IPS-20b (cell line): ENCODE data around the gene PSMB7.

Experiments used
- H3K27ac ChIP-seq: one replicate; pipeline ENCODE4 v1.5.1; 2013; ENCODE audit warnings: low read length
- H3K27me3 ChIP-seq: 2 replicates; pipeline ENCODE4 v1.6.1; 2013; ENCODE audit warnings: mild to moderate bottlenecking, low read length, inconsistent platforms; ENCODE audit not compliant: insufficient read depth
- H3K36me3 ChIP-seq: 2 replicates; pipeline ENCODE4 v1.6.1; 2013; ENCODE audit warnings: low read depth, mild to moderate bottlenecking, inconsistent platforms, low read length, moderate library complexity; ENCODE audit not compliant: insufficient read depth
- H3K4me1 ChIP-seq: 2 replicates; pipeline ENCODE4 v1.6.1; 2013; ENCODE audit warnings: mild to moderate bottlenecking, control low read depth, inconsistent platforms, low read length, moderate library complexity; ENCODE audit not compliant: insufficient read depth
- H3K4me3 ChIP-seq: 2 replicates; pipeline ENCODE4 v1.5.1; 2013; ENCODE audit warnings: mild to moderate bottlenecking, low read length, inconsistent platforms
- H3K9ac ChIP-seq: 2 replicates; pipeline ENCODE4 v1.6.1; 2013; ENCODE audit warnings: low read depth, mild to moderate bottlenecking, inconsistent platforms, low read length, moderate library complexity
- H3K9me3 ChIP-seq: 2 replicates; pipeline ENCODE4 v1.6.1; 2013; ENCODE audit warnings: mild to moderate bottlenecking, low read depth, low read length, inconsistent platforms; ENCODE audit not compliant: insufficient read depth

The PSMB7 gene

DNA sequence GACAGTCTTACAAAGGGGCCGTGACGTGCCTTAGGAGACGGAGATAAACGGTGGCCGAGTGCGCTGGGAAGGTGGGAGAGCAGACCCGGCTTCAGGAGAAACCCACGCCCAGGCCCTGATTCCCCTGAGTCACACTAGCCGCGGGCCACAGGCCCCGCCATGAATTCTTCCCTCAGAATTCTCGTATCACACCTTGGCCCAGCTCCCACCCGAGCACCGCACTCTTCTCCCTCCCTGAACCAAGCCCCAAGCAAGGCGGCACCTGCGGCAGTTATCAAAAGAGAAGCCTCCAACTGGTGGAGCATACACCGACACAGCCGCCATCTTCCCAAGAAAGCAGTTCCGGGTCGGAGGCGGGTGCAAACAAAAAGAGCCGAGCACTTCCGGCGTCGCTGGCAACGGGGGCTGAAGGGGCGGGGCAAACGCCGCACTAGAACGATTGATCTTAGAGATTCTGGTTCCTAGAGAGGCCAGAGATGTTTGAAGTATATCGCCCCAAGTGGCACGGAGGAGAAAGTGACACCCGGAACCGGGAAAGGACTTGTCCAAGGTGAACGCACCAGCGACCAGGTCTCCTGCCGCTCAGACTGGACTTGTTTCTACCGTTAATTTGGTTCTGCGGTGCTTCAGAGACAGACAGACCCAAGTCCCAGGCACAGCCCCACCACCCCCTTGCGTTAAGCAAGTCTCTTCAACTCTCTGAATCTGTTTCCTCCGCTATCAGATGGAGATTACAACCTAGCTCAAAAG is at the start of gene PSMB7:
TSS of gene PSMB7 (minus strand) at position 341 of the 750 bp plus-strand sequence. CDS start at position 324, 17 bp downstream.
- H3K4me1 ChIP-seq, result peaks cover 3% of the 10 kb centered on the region; the same call in 1 of the 2 replicates
- H3K27me3 ChIP-seq, result no peaks in the 10 kb centered on the region
- peaks cover 40% of the 10 kb centered on the region for H3K36me3 ChIP-seq
- H3K9me3 ChIP-seq, result no peaks in the 10 kb centered on the region
- peak within 1 kb of the TSS; percentile 74 for H3K27ac ChIP-seq
- peak within 1 kb of the TSS; percentile 97 for H3K4me3 ChIP-seq
- peak within 1 kb of the TSS; percentile 96 for H3K9ac ChIP-seq

DNA sequence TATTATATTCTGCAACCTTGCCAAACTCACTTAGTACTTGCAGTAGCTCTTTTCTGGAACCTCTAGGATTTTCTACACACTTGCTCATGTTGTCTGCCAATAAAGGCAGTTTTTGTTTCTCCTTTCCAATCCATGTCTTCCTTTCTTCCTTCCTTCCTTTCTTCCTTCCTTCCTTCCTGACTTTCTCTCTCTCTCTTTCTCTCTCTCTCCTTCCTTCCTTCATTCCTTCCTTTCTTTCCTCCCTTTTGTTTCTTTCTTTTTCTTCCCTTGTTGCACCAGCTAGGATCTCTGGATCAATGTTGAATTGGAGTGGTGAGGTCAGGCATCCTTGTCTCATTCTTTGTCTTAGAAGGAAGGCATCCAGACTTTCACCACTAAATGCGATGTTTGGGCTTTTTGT is 47.5 kb upstream of the PSMB7 start:
- Histone ChIP-seq H3K9ac (no peak overlapping the region), H3K27me3 (no peaks in the 10 kb centered on the region), H3K27ac (no peak overlapping the region), H3K9me3 (no peaks in the 10 kb centered on the region), H3K36me3 (no peaks in the 10 kb centered on the region), H3K4me3 (no peak overlapping the region), H3K4me1 (no peaks in the 10 kb centered on the region)

DNA sequence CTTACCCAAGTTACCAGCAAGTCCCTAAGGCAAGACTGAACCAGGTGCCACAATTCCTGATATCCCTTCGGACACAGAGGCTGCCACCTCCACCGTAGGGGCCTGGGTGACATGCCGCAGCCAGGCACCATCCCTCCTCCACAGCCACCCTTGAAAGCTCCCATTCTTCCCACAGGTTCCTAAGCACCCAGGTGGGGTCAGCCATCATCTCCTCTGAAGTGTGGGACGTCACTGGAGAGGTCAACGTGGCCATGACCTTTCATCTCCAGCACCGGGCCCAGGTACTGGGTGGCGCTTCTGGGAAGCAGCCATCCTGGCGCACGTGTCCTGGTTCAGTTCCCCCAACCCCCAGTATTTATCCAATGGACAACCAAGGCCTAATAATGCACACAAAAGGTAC is 43.2 kb upstream of the PSMB7 start:
- Histone ChIP-seq H3K36me3 (no peaks in the 10 kb centered on the region), H3K4me3 (no peak overlapping the region), H3K9ac (no peak overlapping the region), H3K9me3 (no peaks in the 10 kb centered on the region), H3K27me3 (peaks cover 9% of the 10 kb centered on the region; the same call in 1 of the 2 replicates), H3K27ac (no peak overlapping the region), H3K4me1 (no peaks in the 10 kb centered on the region)

DNA sequence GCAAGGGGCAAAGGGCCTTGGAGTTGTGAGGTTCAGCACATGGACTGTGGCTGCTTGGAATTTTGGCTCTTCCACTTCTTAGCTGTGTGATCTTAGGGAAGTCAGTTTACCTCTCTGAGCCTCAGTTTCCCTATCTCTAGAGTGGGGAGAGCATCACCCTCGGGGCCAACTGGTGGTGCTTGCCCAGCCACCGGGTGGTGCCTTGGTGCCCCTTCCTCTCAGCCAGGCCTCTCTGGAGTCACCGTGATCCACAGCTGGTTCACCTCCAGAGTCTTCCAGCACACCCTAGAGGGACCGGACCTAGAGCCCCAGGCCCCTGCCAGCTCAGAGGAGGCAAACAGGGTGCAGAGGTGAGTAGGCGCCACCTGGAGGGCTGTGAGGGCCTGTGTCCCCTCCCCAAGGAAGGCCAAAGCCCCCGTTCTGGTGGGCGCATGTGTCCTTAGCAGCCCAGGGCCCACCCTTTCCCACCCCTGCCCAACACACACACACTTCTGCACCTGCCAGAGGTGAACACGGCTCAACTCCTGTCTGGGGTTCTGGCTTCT is 42.7 kb upstream of the PSMB7 start:
- H3K9me3 ChIP-seq, result no peaks in the 10 kb centered on the region
- H3K4me3 ChIP-seq, result no peak overlapping the region
- no peaks in the 10 kb centered on the region for H3K4me1 ChIP-seq
- no peak overlapping the region for H3K9ac ChIP-seq
- no peaks in the 10 kb centered on the region for H3K36me3 ChIP-seq
- no peak overlapping the region for H3K27ac ChIP-seq
- H3K27me3 ChIP-seq, result peaks cover 14% of the 10 kb centered on the region

DNA sequence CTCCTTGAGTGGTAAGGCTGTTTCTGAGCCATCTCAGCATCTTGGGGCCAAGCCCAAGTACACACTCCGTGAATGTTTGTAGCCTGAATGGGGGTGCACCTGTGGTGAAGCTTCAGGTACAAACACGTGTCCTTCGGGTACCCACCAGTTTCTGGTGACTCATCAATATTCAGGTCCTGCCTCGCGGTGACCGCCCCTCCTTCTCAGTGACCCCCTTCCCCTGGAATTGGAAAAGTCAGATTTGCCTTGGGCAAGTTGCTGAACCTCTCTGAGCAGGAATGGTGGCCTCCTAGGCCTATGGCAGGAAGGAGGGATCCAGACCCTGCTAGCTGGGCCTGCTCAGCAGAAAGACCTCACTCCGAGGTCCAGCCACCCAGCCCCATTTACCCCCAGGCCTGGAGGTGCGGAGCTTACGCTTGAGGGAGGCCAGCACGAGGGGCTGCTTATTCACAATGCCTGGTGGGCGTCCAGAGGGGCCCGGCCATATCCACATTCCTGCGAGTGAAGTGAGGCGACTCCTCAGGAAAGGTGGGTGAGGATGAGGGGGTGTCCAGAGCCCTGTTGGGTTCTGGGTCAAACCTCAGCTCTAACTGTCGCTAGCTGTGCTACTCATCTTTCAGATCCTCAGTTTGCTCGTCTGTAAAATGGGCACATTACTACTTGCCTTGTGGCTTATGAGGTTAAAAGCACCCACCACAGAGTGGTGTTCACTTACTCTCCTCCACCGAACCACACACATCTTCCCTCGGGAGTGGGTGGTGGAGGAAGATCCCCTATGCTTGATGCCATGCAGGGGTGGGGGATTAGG is 42.0 kb upstream of the PSMB7 start:
- Histone ChIP-seq H3K4me1 (no peaks in the 10 kb centered on the region), H3K9ac (no peak overlapping the region), H3K4me3 (no peak overlapping the region), H3K27me3 (peaks cover 20% of the 10 kb centered on the region), H3K27ac (no peak overlapping the region), H3K36me3 (no peaks in the 10 kb centered on the region), H3K9me3 (no peaks in the 10 kb centered on the region)

DNA sequence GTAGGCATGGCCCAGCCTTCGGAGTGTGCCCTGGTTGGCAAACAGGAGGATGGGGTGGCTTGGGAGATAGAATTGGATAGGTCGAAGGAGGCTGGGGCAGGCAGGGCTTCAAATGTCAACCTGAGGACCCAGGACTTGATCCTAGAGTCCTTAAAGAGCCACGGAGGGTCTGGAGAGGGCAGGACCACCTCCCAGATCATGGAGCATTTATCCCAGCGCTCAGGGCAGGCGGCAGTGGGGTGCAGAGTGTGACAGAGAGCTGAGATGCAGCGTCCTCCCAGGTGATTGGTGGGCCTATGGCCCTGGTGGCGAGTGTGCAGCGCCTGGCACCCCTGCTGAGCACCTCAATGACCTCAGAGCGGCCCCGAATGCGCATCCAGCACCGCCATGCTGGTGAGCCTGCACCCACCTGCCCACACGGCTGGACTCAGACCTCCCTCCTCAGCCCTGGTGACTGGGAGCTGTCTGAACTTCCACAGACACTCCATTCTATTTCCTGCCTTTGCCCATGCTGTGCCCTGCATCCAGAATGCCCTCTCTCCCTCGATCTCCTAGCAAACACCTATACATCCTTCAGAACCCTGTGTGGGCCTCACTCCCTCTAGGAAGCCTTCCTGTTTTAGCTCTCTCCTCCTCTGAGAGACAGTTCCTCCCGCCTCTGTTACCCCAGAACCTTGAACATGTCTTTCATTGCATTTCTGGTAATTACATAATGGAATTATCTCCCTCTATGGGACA is 41.3 kb upstream of the PSMB7 start:
- Histone ChIP-seq H3K9me3 (no peaks in the 10 kb centered on the region), H3K27me3 (peaks cover 28% of the 10 kb centered on the region), H3K27ac (no peak overlapping the region), H3K36me3 (no peaks in the 10 kb centered on the region), H3K4me3 (no peak overlapping the region), H3K9ac (no peak overlapping the region), H3K4me1 (no peaks in the 10 kb centered on the region; the same call in 1 of the 2 replicates)

DNA sequence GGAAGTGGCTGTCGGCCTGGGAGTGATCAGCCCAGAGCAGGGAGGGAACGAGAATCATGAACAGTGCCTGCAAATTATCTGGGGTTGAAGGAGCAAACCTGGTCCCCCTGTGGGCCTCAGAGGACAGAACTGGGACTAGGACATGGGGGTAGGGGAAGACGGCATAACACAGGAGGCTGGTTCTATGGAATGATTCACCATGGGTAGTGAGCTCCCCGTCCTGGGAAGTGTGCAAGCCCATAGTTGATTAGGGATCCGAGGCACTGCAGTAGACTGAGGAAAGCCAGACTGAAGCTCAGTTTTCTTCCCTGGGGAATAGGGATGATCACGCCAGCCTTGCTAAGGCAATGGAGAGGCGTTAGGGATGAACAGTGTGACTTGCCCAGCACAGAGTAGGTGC is 40.6 kb upstream of the PSMB7 start:
- H3K36me3 ChIP-seq, result no peaks in the 10 kb centered on the region
- no peak overlapping the region for H3K9ac ChIP-seq
- H3K27me3 ChIP-seq, result peaks cover 35% of the 10 kb centered on the region
- H3K9me3 ChIP-seq, result no peaks in the 10 kb centered on the region
- no peak overlapping the region for H3K4me3 ChIP-seq
- no peak overlapping the region for H3K27ac ChIP-seq
- H3K4me1 ChIP-seq, result peaks cover 3% of the 10 kb centered on the region; the same call in 1 of the 2 replicates

DNA sequence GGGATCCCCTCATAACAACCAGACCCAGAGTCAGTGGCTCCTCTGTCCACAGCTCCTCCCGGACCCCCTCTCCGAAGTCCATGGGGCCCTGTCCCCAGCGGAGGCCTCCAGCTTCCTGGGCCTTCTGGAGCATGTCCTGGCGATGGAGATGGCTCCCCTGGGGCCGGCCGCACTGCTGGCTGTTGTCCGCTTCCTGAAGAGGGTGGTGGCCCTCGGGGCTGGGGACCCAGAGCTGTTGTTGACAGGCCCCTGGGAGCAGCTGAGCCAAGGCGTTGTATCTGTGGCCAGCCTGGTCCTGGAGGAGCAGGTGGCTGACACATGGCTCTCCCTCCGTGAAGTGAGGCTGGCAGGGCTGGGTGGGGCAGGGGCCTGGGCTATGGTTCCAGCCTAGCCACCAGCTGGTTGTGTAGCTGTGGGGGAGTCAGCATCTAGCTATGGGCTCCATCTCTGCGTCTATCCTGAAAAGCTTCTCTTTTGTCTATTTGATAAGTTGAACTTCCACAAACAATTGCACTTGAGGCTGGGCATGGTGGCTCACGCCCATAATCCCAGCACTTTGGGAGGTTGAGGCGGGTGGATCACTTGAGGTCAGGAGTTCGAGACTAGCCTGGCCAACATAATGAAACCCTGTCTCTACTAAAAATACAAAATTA is 39.7 kb upstream of the PSMB7 start:
- H3K4me3 ChIP-seq, result no peak overlapping the region
- no peak overlapping the region for H3K27ac ChIP-seq
- no peaks in the 10 kb centered on the region for H3K36me3 ChIP-seq
- H3K9me3 ChIP-seq, result no peaks in the 10 kb centered on the region
- no peak overlapping the region for H3K9ac ChIP-seq
- H3K27me3 ChIP-seq, result peaks cover 39% of the 10 kb centered on the region
- H3K4me1 ChIP-seq, result peaks cover 4% of the 10 kb centered on the region; the same call in 1 of the 2 replicates

DNA sequence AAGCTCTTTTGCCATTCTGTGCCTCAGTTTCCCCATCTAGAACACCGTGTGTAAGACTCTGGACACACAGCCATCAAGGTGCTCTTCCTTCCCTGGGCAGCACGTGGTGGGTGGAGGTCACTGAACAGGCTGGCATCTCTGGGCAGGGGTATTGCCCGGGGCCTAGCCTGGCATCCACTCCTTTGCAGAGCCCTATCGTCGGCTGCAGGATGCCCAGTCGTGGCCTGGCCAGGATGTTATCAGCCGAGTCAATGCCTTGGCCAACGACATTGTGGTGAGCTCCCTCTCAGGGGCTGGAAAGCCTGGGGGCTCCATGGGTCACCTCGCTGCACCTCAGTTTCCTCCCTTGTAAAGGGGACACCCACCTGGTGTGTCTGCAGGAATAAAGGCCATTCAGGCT is 39.1 kb upstream of the PSMB7 start:
- no peak overlapping the region for H3K4me3 ChIP-seq
- no peak overlapping the region for H3K27ac ChIP-seq
- no peak overlapping the region for H3K9ac ChIP-seq
- H3K9me3 ChIP-seq, result no peaks in the 10 kb centered on the region
- H3K4me1 ChIP-seq, result peaks cover 4% of the 10 kb centered on the region; the same call in 1 of the 2 replicates
- no peaks in the 10 kb centered on the region for H3K36me3 ChIP-seq
- peaks cover 39% of the 10 kb centered on the region for H3K27me3 ChIP-seq

DNA sequence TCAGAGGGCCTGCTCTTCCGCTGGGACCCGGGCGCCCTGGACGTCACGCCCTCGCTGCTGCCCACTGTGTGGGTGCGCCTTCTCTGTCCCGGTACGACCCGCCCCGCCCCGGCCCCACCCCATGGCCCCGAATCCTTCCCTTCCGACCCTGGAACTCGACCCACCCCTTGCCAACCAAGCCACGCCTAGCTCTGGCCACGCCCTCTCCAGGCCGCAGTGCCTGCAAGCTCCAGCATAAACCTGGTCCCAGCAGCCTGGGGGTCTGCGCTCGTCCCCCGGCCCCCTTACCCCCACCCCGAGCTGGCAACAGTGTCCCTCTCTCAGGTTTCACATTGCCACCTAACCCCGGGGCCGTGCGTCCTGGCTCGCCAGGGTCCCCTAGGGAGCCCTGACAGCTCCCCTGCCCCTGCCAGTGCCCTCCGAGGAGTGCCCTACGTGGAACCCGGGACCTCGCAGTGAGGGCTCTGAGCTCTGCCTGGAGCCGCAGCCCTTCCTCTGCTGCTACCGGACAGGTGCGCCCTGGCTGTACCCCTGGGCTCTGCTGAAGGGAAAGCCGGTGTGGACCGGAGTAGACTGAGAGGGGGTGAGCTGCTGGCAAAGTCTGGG is 38.4 kb upstream of the PSMB7 start:
- Histone ChIP-seq H3K4me1 (peaks cover 4% of the 10 kb centered on the region; the same call in 1 of the 2 replicates), H3K27me3 (peaks cover 39% of the 10 kb centered on the region), H3K9ac (no peak overlapping the region), H3K9me3 (no peaks in the 10 kb centered on the region), H3K36me3 (no peaks in the 10 kb centered on the region), H3K4me3 (peak overlapping the region; percentile 50; the same call in 1 of the 2 replicates), H3K27ac (no peak overlapping the region)
